ENCODE results near the gene RUFY4. TPM values are rescaled to one million over a fixed set of nuclear protein-coding genes. Genes with fewer than 3 reads are reported as not detected.

The RUFY4 gene
- total and polyA plus RNA-seq, 9 of the 15 experiments (the other 6 are each of a cell fraction or from before 2014, with no cell fraction given), result not detected

- Histone ChIP-seq H3K9ac (ENCODE audit: insufficient read depth in 1 of 2, low read depth in 2 of 2, low read length in 2 of 2) (no peak overlapping the region), H3K4me1 (replicated peaks in 1 of 2; ENCODE audit: control insufficient read depth in 2 of 2, insufficient read depth in 2 of 2, low read length in 2 of 2) (no peaks in the 10 kb centered on the region), H3K9me1 (ENCODE audit: control insufficient read depth, insufficient read depth, low read length) (no peaks in the 10 kb centered on the region), H3K27me3 (ENCODE audit: control insufficient read depth in 2 of 2, insufficient read depth in 2 of 2, low read length in 2 of 2) (no peaks in the 10 kb centered on the region), H4K20me1 (replicated peaks; ENCODE audit: control insufficient read depth, insufficient read depth, low read length) (no peaks in the 10 kb centered on the region), H3K36me3 (ENCODE audit: control insufficient read depth, insufficient read depth, low read length) (no peaks in the 10 kb centered on the region), H3K4me2 (ENCODE audit: insufficient read depth, low read length) (no peak overlapping the region), H2AFZ (ENCODE audit: low read depth, low read length) (no peak overlapping the region), H3K79me2 (ENCODE audit: control insufficient read depth, insufficient read depth, low read length) (no peaks in the 10 kb centered on the region), H3K27ac (ENCODE audit: extremely low read depth, low read depth, low read length) (no peak overlapping the region), H3K4me3 (no peak overlapping the region), H3K9me3 (replicated peaks; ENCODE audit: control insufficient read depth, insufficient read depth, low read depth, low read length) (no peaks in the 10 kb centered on the region)
- ChIA-PET CTCF (ENCODE audit: low intra/inter-chr PET ratio) (no interaction called here), POLR2A (no interaction called here)
- DNase-seq (ENCODE audit: extremely low read depth in 1 of 4, low spot score in 3 of 4), result no peak
- TF ChIP-seq SPI1 (IDR thresholded peaks at IDR 0.05; ENCODE audit: borderline replicate concordance, low read depth, low read length) (peak; percentile 62; the same call in 1 of the 2 replicates), KAT8 (IDR thresholded peaks at IDR 0.05; ENCODE audit: low read depth) (no peak)
- FAIRE-seq, result no peak
- BruUV-seq (replicated peaks), result no TSS peak
- in situ Hi-C loops (cut with MboI) (no loop called here), intact Hi-C loops (cut with micrococcal nuclease) (no loop called here)
- 0% methylated on average over 8 of the region's 8 CpGs for WGBS (ENCODE audit: insufficient coverage, low coverage, missing lambda C conversion rate)
- ATAC-seq, result no peak
These were observed 26.8 kb downstream of the RUFY4 start for GRCh38 chr2:218095853-218096252.

- ChIA-PET CTCF (ENCODE audit: low intra/inter-chr PET ratio) (no interaction called here), POLR2A (no interaction called here)
- intact Hi-C loops (cut with micrococcal nuclease), result no loop called here
- Histone ChIP-seq H3K27ac (ENCODE audit: extremely low read depth, low read depth, low read length) (no peak overlapping the region), H3K27me3 (ENCODE audit: control insufficient read depth in 2 of 2, insufficient read depth in 2 of 2, low read length in 2 of 2) (no peaks in the 10 kb centered on the region), H3K9me3 (replicated peaks; ENCODE audit: control insufficient read depth, insufficient read depth, low read depth, low read length) (no peaks in the 10 kb centered on the region), H3K4me3 (no peak overlapping the region), H3K4me1 (replicated peaks in 1 of 2; ENCODE audit: control insufficient read depth in 2 of 2, insufficient read depth in 2 of 2, low read length in 2 of 2) (no peaks in the 10 kb centered on the region), H3K4me2 (ENCODE audit: insufficient read depth, low read length) (no peak overlapping the region), H3K9me1 (ENCODE audit: control insufficient read depth, insufficient read depth, low read length) (no peaks in the 10 kb centered on the region), H3K36me3 (ENCODE audit: control insufficient read depth, insufficient read depth, low read length) (no peaks in the 10 kb centered on the region), H4K20me1 (replicated peaks; ENCODE audit: control insufficient read depth, insufficient read depth, low read length) (no peaks in the 10 kb centered on the region), H3K79me2 (ENCODE audit: control insufficient read depth, insufficient read depth, low read length) (no peaks in the 10 kb centered on the region), H2AFZ (ENCODE audit: low read depth, low read length) (no peak overlapping the region), H3K9ac (ENCODE audit: insufficient read depth in 1 of 2, low read depth in 2 of 2, low read length in 2 of 2) (no peak overlapping the region)
- in situ Hi-C loops (cut with MboI), result no loop called here
- FAIRE-seq, result no peak
- no peak for TF ChIP-seq ARID3A (IDR thresholded peaks at IDR 0.05; ENCODE audit: borderline replicate concordance, low read depth, low read length)
- 0 out of 2 replicates have a peak, but pooled peaks have one; percentile 29 for TF ChIP-seq SPI1 (IDR thresholded peaks at IDR 0.05; ENCODE audit: borderline replicate concordance, low read depth, low read length)
- BruUV-seq (replicated peaks), result no TSS peak
- WGBS (ENCODE audit: insufficient coverage, low coverage, missing lambda C conversion rate), result 0% methylated on average over 3 of the region's 3 CpGs
- no peak for ATAC-seq
- DNase-seq (ENCODE audit: extremely low read depth in 1 of 4, low spot score in 3 of 4), result no peak
These were observed 28.9 kb downstream of the RUFY4 start for GRCh38 chr2:218097975-218098374.

Measured in K562 (cell line).